Endodermal cell (in vitro differentiated cells): ENCODE results near the gene BTBD9. TPM values are rescaled to one million over a fixed set of nuclear protein-coding genes. Genes with fewer than 3 reads are reported as not detected.
A peak's percentile ranks its signal among the peaks of the same experiment; 100 is the strongest.
"Not testable (repeated sequence)": the region's sequence is repeated elsewhere in the genome, so short reads cannot be mapped to it uniquely, and the experiment has no call there.

Experiments used
- DNase-seq: peaks from one replicate; pipeline ENCODE4 v3.0.0-alpha.2; 2017
- H3K27ac ChIP-seq: 2 replicates; pipeline ENCODE4 v1.5.1; 2013; ENCODE audit warnings: mild to moderate bottlenecking, low read depth, low read length, moderate library complexity
- H3K27me3 ChIP-seq: 2 replicates; pipeline ENCODE4 v1.6.1; 2013; ENCODE audit warnings: mild to moderate bottlenecking, low read length, moderate library complexity; ENCODE audit not compliant: insufficient read depth, control insufficient read depth, poor library complexity, severe bottlenecking
- H3K36me3 ChIP-seq: 2 replicates; pipeline ENCODE4 v1.7.0; 2013; ENCODE audit warnings: mild to moderate bottlenecking, low read length, moderate library complexity; ENCODE audit not compliant: control insufficient read depth, insufficient read depth
- H3K4me1 ChIP-seq: one replicate; pipeline ENCODE4 v1.7.0; 2013; ENCODE audit warnings: low read length; ENCODE audit not compliant: control insufficient read depth, insufficient read depth
- H3K4me3 ChIP-seq: 2 replicates; pipeline ENCODE4 v1.5.1; 2013; ENCODE audit warnings: mild to moderate bottlenecking, low read length, moderate library complexity
- H3K9ac ChIP-seq: 2 replicates; pipeline ENCODE4 v1.6.1; 2013; ENCODE audit warnings: mild to moderate bottlenecking, low read length, moderate library complexity; ENCODE audit not compliant: poor library complexity, severe bottlenecking; ENCODE audit errors: extremely low read depth
- H3K9me3 ChIP-seq: 2 replicates; pipeline ENCODE4 v1.6.1; 2013; ENCODE audit warnings: mild to moderate bottlenecking, low read length, moderate library complexity; ENCODE audit not compliant: control insufficient read depth
- H3K27ac Mint-ChIP-seq: 2 replicates; pipeline ENCODE4 v1.8.0; 2020; ENCODE audit warnings: mixed read lengths
- H3K27me3 Mint-ChIP-seq: 2 replicates; pipeline ENCODE4 v1.8.0; 2021; ENCODE audit warnings: mild to moderate bottlenecking, mixed read lengths; ENCODE audit not compliant: insufficient read depth
- H3K36me3 Mint-ChIP-seq: 2 replicates; pipeline ENCODE4 v1.8.0; 2020; ENCODE audit warnings: low read depth, mixed read lengths
- H3K4me1 Mint-ChIP-seq: 2 replicates; pipeline ENCODE4 v1.8.0; 2020; ENCODE audit warnings: mixed read lengths
- H3K4me3 Mint-ChIP-seq: 2 replicates; pipeline ENCODE4 v1.8.0; 2020; ENCODE audit warnings: mild to moderate bottlenecking, moderate library complexity, mixed read lengths
- H3K9me3 Mint-ChIP-seq: 2 replicates; pipeline ENCODE4 v1.8.0; 2020; ENCODE audit warnings: mild to moderate bottlenecking, mixed read lengths
- WGBS, 2 experiments: methylation state at CpG; one replicate each; pipeline versions ENCODE4 v1.1.5 to v1.1.7; 2013; ENCODE audit warnings: missing lambda C conversion rate in 2 of 2, mixed read lengths in 1 of 2; ENCODE audit not compliant: insufficient coverage in 1 of 2, insufficient read length in 1 of 2; 5-methylcytosine and 5-hydroxymethylcytosine counted together
- total RNA-seq, 2 donors: library from RNA; stranded (reverse); fragmentation: NEBNext Ultra II Directional in 1 of 2; extraction: Animal tissue kit (Norgen Biotek cat#: 25700) in 1 of 2; gene quantifications; 2 replicates in 1 of 2; 3 replicates in 1 of 2; pipeline ENCODE4 v1.2.1, GENCODE V29; 2021
- TF ChIP-seq, protein P1 (sequence below): fragments of 200-600 bp; sonication (generic); conservative IDR thresholded peaks from 2 replicates; pipeline ENCODE4 v1.5.0; 2021; ENCODE audit warnings: antibody characterized with exemption, mild to moderate bottlenecking

The BTBD9 gene
- total RNA-seq, 2 donors from 2014 or later: 7.6 to 12.3 TPM

DNA sequence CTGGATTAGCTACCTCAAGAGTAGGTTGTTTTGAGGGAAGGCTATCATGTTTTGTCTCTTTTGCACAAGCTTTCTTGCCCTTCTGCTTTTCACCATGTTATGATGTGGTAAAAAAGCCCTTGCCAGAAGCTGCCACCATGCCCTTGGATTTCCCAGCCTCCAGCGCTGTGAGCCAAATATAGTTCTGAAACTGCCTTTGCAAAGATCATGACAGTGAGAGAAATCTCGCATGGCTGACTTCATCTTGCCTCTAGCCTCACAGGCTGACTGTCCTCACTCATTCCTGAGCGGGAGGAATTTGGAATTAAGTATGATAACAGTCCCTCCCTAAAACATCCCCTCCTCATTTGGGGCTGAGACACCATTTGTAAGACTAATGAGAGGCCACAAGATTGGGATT is 207.7 kb downstream of the BTBD9 start:
- Histone ChIP-seq H3K36me3 (no peaks in the 10 kb centered on the region), H3K27ac (no peak overlapping the region), H3K9ac (no peak overlapping the region), H3K4me3 (peak overlapping the region; percentile 47), H3K4me1 (peaks cover 5% of the 10 kb centered on the region), H3K9me3 (peaks cover 14% of the 10 kb centered on the region), H3K27me3 (no peaks in the 10 kb centered on the region)
- H3K4me3 Mint-ChIP-seq: no peak overlapping the region
- peaks cover 2% of the 10 kb centered on the region for H3K36me3 Mint-ChIP-seq
- H3K27me3 Mint-ChIP-seq: no peaks in the 10 kb centered on the region
- WGBS, 2 experiments: 95 to 100% methylated on average over 2 to 3 of the region's 3 CpGs
- H3K9me3 Mint-ChIP-seq: peaks cover 11% of the 10 kb centered on the region
- no peak for DNase-seq
- TF ChIP-seq, protein P1, sequence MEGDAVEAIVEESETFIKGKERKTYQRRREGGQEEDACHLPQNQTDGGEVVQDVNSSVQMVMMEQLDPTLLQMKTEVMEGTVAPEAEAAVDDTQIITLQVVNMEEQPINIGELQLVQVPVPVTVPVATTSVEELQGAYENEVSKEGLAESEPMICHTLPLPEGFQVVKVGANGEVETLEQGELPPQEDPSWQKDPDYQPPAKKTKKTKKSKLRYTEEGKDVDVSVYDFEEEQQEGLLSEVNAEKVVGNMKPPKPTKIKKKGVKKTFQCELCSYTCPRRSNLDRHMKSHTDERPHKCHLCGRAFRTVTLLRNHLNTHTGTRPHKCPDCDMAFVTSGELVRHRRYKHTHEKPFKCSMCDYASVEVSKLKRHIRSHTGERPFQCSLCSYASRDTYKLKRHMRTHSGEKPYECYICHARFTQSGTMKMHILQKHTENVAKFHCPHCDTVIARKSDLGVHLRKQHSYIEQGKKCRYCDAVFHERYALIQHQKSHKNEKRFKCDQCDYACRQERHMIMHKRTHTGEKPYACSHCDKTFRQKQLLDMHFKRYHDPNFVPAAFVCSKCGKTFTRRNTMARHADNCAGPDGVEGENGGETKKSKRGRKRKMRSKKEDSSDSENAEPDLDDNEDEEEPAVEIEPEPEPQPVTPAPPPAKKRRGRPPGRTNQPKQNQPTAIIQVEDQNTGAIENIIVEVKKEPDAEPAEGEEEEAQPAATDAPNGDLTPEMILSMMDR: no peak
- peaks cover 59% of the 10 kb centered on the region for H3K4me1 Mint-ChIP-seq
- H3K27ac Mint-ChIP-seq: peak overlapping the region; percentile 81

DNA sequence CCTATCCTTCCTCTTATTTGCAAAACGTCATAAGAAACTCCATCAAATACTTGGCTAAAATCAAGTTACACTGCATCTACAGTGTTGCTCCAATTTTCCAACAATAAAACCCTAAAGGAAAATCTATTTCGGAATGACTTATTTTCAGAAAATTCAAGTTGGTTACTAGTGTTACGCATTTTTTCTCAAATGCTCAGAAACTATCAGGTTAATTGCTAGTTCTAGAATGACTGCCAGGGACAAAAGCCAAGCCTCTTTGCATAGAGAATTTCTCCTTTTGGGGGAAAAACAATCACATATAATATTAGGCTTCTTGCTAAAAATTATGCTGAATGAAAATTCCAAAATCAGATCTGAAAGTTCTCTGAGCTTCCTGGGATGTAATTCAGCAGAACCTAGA is 210.2 kb downstream of the BTBD9 start:
- DNase-seq: no peak

DNA sequence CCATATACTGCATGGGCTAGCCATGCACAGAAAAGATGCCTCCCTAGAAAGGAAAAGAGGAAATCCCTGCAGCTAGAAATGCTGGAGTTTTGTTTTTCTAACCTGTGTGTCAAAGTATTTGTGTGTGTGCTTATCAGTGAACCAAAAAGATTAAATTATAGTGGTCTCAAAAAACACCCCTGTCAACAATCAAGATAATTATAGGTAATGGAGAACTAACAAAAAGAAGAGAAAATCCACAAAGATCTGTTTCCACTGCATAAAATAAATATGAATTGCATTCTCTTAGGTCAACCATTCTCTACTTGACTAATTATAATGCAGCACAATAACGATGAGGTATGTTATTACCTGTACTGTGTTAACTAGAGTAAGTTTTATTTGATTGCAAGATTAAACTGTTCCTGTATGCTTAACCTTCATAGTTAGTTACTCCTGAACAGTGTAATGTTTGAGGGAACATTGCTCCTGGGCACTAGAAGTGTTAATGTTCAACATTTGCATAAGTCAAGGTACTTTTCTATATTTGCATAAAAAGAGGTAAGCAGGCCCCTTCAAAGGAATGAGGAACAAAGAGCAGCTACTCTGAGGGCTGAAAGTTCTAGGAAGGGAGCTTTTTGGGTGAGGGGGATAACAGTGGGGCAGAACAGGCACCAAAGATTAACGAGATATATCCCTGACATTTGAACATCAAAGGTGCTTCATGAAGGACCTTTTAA is 212.1 kb downstream of the BTBD9 start:
- 32 to 45% methylated on average over 2 of the region's 2 CpGs for WGBS, 2 experiments
- H3K27me3 ChIP-seq: no peaks in the 10 kb centered on the region
- no peak overlapping the region for H3K27ac ChIP-seq
- H3K4me1 Mint-ChIP-seq: peaks cover 36% of the 10 kb centered on the region
- TF ChIP-seq, protein P1: no peak
- peaks cover 2% of the 10 kb centered on the region for H3K36me3 Mint-ChIP-seq
- H3K9me3 Mint-ChIP-seq: peaks cover 10% of the 10 kb centered on the region
- H3K9me3 ChIP-seq: peaks cover 14% of the 10 kb centered on the region
- no peak overlapping the region for H3K4me3 ChIP-seq
- H3K27me3 Mint-ChIP-seq: no peaks in the 10 kb centered on the region
- H3K9ac ChIP-seq: no peak overlapping the region
- no peak overlapping the region for H3K4me3 Mint-ChIP-seq
- no peak for DNase-seq
- no peaks in the 10 kb centered on the region for H3K36me3 ChIP-seq
- H3K27ac Mint-ChIP-seq: peak overlapping the region; percentile 56
- H3K4me1 ChIP-seq: peaks cover 5% of the 10 kb centered on the region

More for the DNA sequence above, 210.2 kb downstream of the BTBD9 start:
- Histone ChIP-seq H3K4me3 (no peak overlapping the region), H3K9ac (no peak overlapping the region), H3K27me3 (no peaks in the 10 kb centered on the region), H3K9me3 (peaks cover 14% of the 10 kb centered on the region), H3K4me1 (peaks cover 5% of the 10 kb centered on the region), H3K36me3 (no peaks in the 10 kb centered on the region), H3K27ac (no peak overlapping the region)
- Mint-ChIP-seq H3K9me3 (peaks cover 11% of the 10 kb centered on the region), H3K4me3 (no peak overlapping the region), H3K27me3 (no peaks in the 10 kb centered on the region), H3K36me3 (peaks cover 2% of the 10 kb centered on the region), H3K27ac (no peak overlapping the region), H3K4me1 (peaks cover 54% of the 10 kb centered on the region)
- TF ChIP-seq, protein P1: no peak
- 91 to 94% methylated on average over 3 of the region's 3 CpGs for WGBS, 2 experiments

DNA sequence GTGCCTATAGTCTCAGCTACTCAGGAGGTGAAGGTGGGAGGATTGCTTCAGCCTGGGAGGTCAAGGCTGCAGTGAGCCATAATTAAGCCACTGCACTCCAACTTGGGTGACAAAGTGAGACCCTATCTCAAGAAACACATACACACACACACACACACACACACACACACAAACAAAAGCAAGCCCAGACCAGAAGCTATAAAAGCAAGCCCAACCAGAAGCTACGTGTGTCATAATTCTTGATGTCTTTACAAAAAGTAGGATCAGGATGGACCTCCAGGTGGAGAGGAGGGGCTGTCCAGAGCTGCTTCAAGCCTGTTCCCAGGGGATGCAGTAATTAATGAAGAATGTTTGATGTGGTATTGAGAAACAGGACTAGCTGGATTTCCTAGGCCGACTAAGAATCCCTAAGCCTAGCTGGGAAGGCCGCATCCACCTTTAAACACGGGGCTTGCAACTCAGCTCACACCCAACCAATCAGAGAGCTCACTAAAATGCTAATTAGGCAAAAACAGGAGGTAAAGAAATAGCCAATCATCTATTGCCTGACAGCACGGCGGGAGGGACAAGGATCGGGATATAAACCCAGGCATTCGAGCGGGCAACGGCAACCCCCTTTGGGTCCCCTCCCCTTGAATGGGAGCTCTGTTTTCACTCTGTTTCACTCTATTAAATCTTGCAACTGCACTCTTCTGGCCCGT is 213.8 kb downstream of the BTBD9 start:
- H3K27ac Mint-ChIP-seq: peak overlapping the region; percentile 18
- 92 to 94% methylated on average over 11 of the region's 11 CpGs for WGBS, 2 experiments

More for the DNA sequence above, 213.8 kb downstream of the BTBD9 start:
- H3K27ac ChIP-seq, H3K9me3 ChIP-seq, H3K27me3 Mint-ChIP-seq, DNase-seq, H3K4me3 Mint-ChIP-seq, H3K27me3 ChIP-seq, H3K36me3 ChIP-seq, H3K9ac ChIP-seq, H3K4me1 ChIP-seq, H3K36me3 Mint-ChIP-seq, H3K9me3 Mint-ChIP-seq, H3K4me3 ChIP-seq: not testable (repeated sequence)
- peaks cover 22% of the 10 kb centered on the region for H3K4me1 Mint-ChIP-seq
